HUDEP-2 (cell line): ENCODE results near the gene OR6N2.

Source experiments
- DNase-seq, 76 experiments: peaks; one replicate each; lab custom pipeline; 2025; ENCODE audit not compliant: unreplicated experiment in 76 of 76; lab: John Stamatoyannopoulos, UW

OR6N2 gene

GRCh38 chr1:158771950-158772866, 8.8 kb downstream of the OR6N2 start, which contains the start of gene OR6N1:
Gene OR6N1 (minus strand): TSS chr1:158772195. CDS start chr1:158766682, 5,513 bp downstream.
- DNase-seq, result peak in 29 of 76 experiments; percentile 2 to 66 (median 29)

GRCh38 chr1:158754420-158754819, 26.6 kb downstream of the OR6N2 start, which contains the start of gene OR6K6:
Gene OR6K6 (plus strand): TSS chr1:158754720. CDS start chr1:158754888, 168 bp downstream.
- no peak for DNase-seq

GRCh38 chr1:158752155-158752712, 28.8 kb downstream of the OR6N2 start:
- DNase-seq, result no peak

GRCh38 chr1:158735848-158736247, 45.2 kb downstream of the OR6N2 start:
- DNase-seq, result no peak

- peak in 6 of 76 experiments; percentile 4 to 15 (median 9) for DNase-seq
Measured at GRCh38 chr1:158732524-158732923, 48.5 kb downstream of the OR6N2 start.

DNA sequence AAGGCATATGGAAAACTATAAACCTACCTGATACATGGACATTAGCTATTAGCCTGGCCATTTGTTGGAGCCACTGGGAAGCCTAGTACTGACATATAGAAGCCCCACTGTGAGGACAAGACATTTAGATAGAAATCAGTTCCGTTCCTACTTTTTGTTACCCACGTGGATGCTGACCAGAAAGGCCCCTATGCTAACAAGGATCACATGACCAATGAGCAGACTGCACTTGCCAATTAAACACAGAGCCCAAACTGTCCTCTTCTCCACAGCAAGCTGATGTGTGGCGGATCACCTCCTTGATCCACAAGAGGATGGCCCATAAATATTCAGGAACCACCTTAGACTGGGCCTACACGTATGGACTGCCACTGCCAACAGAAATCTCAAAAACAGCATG, 49.3 kb downstream of the OR6N2 start:
- no peak for DNase-seq

DNA sequence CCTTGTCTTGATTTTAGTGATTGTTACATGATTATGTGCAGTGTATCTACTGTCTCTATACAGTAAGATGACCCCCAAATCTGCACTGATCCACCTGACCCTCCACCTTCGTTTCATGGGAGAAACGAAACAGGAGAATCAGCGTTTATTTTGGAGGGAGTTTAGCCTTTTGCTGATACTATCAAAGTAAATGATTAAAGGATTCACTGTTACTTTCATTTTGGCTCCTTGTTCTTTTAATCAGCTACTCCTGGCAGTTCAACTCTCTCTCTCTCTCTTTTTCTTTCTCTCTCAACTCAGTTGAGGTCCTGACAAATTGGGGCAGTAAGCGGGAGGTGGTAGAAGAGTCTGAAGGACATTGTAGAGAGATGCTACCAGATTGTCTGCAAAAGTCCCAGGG, 50.6 kb downstream of the OR6N2 start:
- no peak for DNase-seq

DNA sequence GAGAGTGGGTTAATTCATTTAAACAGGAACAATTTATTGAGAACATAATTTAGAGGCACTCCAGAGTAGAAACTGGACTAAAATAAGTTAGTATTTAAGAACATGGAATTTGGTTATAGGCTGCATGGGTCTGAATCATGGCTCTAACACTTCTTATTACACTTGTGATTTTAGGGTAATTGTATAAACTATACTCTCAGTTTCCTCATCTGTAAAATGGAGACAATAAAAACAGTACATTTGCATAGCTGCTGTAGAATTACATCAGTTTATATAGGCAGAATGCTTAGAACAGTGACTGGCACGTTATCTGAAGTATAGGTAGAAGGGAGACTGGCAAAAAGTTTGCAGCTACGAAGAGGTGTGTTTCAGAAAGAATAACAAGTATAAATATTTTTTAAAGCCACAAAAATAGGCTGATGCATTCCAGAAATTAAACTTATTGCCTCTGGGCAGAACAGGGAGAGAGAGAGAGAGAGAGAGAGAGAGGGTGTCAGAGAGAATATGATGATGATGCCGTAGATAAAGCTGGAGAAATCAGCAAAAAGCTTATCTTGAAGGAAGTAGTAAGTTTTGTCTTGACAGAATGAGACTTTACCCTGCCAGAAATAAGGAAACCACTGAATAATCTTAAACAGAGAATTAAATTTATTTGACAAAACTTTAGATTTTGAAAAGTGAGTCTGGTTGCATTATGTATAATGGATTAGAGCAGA, 52.3 kb downstream of the OR6N2 start:
- DNase-seq, result no peak

DNA sequence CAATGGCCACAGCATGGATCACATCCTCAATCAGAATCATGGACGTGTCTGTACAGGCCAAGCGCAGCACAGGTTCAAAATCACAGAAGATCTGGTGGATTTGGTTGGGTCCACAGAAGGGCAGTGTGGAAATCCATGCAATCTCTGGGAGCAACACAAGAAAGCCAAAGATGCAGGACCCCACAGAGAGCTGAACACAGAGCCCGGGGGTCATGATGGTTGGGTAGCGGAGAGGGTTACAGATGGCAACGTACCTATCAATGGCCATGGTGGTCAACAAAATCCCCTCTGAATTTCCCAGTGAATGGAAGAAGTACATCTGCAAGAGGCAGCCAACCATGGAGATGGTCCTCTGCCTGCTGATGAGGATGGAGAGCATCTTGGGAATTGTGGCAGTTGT, 56.6 kb downstream of the OR6N2 start:
- no peak for DNase-seq
